Caco-2 (cell line): Measurements from ENCODE around the gene NXF1. TPM values are rescaled to one million over a fixed set of nuclear protein-coding genes. Genes with fewer than 3 reads are reported as not detected.
"Not testable (repeated sequence)": the region's sequence is repeated elsewhere in the genome, so short reads cannot be mapped to it uniquely, and the experiment has no call there.

Experiments used
- BruUV-seq: library from RNA; stranded (reverse); fragments of 400-500 nt; replicated peaks from 2 replicates; lab custom pipeline; 2021; lab: Mats Ljungman, UMichigan
- CTCF ChIA-PET: fragments of 300-600 bp; sonication (Branson Sonifier 250); formaldehyde crosslinking; loops from one replicate; lab custom pipeline; 2022; ENCODE audit warnings: antibody characterized with exemption; lab: Charles Lee
- POLR2A ChIA-PET: fragments of 300-600 bp; sonication (Branson Sonifier 250); formaldehyde crosslinking; loops from one replicate; lab custom pipeline; 2022; ENCODE audit warnings: antibody characterized with exemption; lab: Charles Lee
- DNase-seq, 2 experiments: peaks; one replicate each; pipeline versions ENCODE4 v3.0.0 to v3.0.0-alpha.2; 2020 to 2022
- H3K27me3 ChIP-seq: replicated peaks from 2 replicates; pipeline ENCODE4 v1.6.0; 2011; ENCODE audit warnings: low read length; ENCODE audit not compliant: control insufficient read depth, insufficient read depth
- H3K36me3 ChIP-seq: 2 replicates; pipeline ENCODE4 v1.5.1; 2011; ENCODE audit warnings: low read length; ENCODE audit not compliant: control insufficient read depth, insufficient read depth
- H3K4me1 ChIP-seq: fragments of 250-450 bp; sonication (Bioruptor Pico); 2 replicates; pipeline ENCODE4 v1.5.1; 2020; ENCODE audit warnings: mild to moderate bottlenecking
- H3K4me3 ChIP-seq: 2 replicates; pipeline ENCODE4 v1.5.1; 2011; ENCODE audit warnings: low read depth, mild to moderate bottlenecking, control low read depth, low read length
- H3K9me3 ChIP-seq: fragments of 250-450 bp; sonication (Bioruptor Pico); 2 replicates; pipeline ENCODE4 v1.5.1; 2020; ENCODE audit warnings: mild to moderate bottlenecking, moderate library complexity
- H3K27ac Mint-ChIP-seq: one replicate; pipeline ENCODE4 v1.8.0; 2022; ENCODE audit warnings: mixed read lengths; ENCODE audit not compliant: unreplicated experiment
- H3K27me3 Mint-ChIP-seq: one replicate; pipeline ENCODE4 v1.8.0; 2022; ENCODE audit warnings: mixed read lengths; ENCODE audit not compliant: insufficient read depth, unreplicated experiment
- H3K36me3 Mint-ChIP-seq: one replicate; pipeline ENCODE4 v1.8.0; 2022; ENCODE audit warnings: mild to moderate bottlenecking, mixed read lengths; ENCODE audit not compliant: insufficient read depth, unreplicated experiment
- H3K4me1 Mint-ChIP-seq: one replicate; pipeline ENCODE4 v1.8.0; 2022; ENCODE audit warnings: low read depth, mixed read lengths; ENCODE audit not compliant: unreplicated experiment
- H3K4me3 Mint-ChIP-seq: one replicate; pipeline ENCODE4 v1.8.0; 2022; ENCODE audit warnings: mild to moderate bottlenecking, moderate library complexity, mixed read lengths; ENCODE audit not compliant: unreplicated experiment
- H3K9me3 Mint-ChIP-seq: one replicate; pipeline ENCODE4 v1.8.0; 2022; ENCODE audit warnings: mixed read lengths; ENCODE audit not compliant: unreplicated experiment
- CTCF ChIP-seq, 2 experiments: fragments of 200-600 bp in 1 of 2; IDR thresholded peaks; 1 replicate in 1 of 2; 2 replicates in 1 of 2; pipeline versions ENCODE4 v1.5.1 to v1.8.0; 2011 to 2022; ENCODE audit warnings: antibody characterized with exemption in 1 of 2, control low read depth in 1 of 2, inconsistent platforms in 1 of 2, low read depth in 1 of 2, low read length in 1 of 2, mild to moderate bottlenecking in 1 of 2, moderate library complexity in 1 of 2; ENCODE audit not compliant: insufficient read depth in 1 of 2, severe bottlenecking in 1 of 2, unreplicated experiment in 1 of 2
- intact Hi-C: fragments of 100-400 bp; cut with micrococcal nuclease; formaldehyde crosslinking; loops from one replicate; pipeline ENCODE4 v1.10.0; 2022; ENCODE audit not compliant: unreplicated experiment
- total RNA-seq: library from RNA; stranded (reverse); gene quantifications from 2 replicates; pipeline ENCODE4 v1.2.3, GENCODE V29; 2022

NXF1 gene
- total RNA-seq, 1 experiment from 2014 or later, result 77.5 TPM

- ChIA-PET POLR2A (interaction anchor here (0.6 to 2.4 kb wide), 12 partner anchors 10 to 110 kb away, joined by 3 to 21 read pairs (median 6); partner anchors contain the start of genes HNRNPUL2, LBHD1, POLR2G and TMEM179B), CTCF (interaction anchor here (0.5 to 4.1 kb wide), 12 partner anchors 10 to 249 kb away, joined by 3 to 25 read pairs (median 4); partner anchors contain the start of genes C11orf98, POLR2G, TMEM179B and TUT1)
- H3K27ac Mint-ChIP-seq, result peak within 1 kb of the TSS; percentile 99
- Histone ChIP-seq H3K36me3 (peaks cover 3% of the 10 kb centered on the region; the same call in 1 of the 2 replicates), H3K4me1 (peaks cover 6% of the 10 kb centered on the region), H3K4me3 (peak within 1 kb of the TSS; percentile 81), H3K27me3 (no peaks in the 10 kb centered on the region), H3K9me3 (no peaks in the 10 kb centered on the region)
- H3K4me3 Mint-ChIP-seq, result peak within 1 kb of the TSS; percentile 92
- TSS peak; percentile 74 for BruUV-seq
- TF ChIP-seq CTCF (IDR thresholded peaks at IDR 0.05; ENCODE audit: insufficient read depth in 1 of 2, low read depth in 1 of 2, low read length in 1 of 2, severe bottlenecking in 1 of 2, unreplicated experiment in 1 of 2), result no peak
- H3K4me1 Mint-ChIP-seq, result no peaks in the 10 kb centered on the region
- intact Hi-C loops, result loop anchor here (1.0 to 2.0 kb wide), 2 partner anchors 15 to 43 kb away; partner anchors contain the start of gene TTC9C
- H3K27me3 Mint-ChIP-seq, result no peaks in the 10 kb centered on the region
- H3K36me3 Mint-ChIP-seq, result peaks cover 45% of the 10 kb centered on the region
- DNase-seq, result peak; percentile 97 to 99
- H3K9me3 Mint-ChIP-seq, result no peaks in the 10 kb centered on the region
Observed at GRCh38 chr11:62771144-62772021, 33.9 kb downstream of the NXF1 start, which contains the start of gene TAF6L. Gene TAF6L, plus strand, starts transcription at chr11:62771396. Its CDS starts 4,388 bp downstream, at chr11:62775784.

GRCh38 chr11:62770778-62771143 lies 34.5 kb downstream of the NXF1 start:
- Mint-ChIP-seq H3K36me3 (peaks cover 47% of the 10 kb centered on the region), H3K4me3 (peak overlapping the region; percentile 92), H3K27ac (peak overlapping the region; percentile 99), H3K4me1 (no peaks in the 10 kb centered on the region), H3K27me3 (no peaks in the 10 kb centered on the region), H3K9me3 (no peaks in the 10 kb centered on the region)
- Histone ChIP-seq H3K4me1 (peaks cover 6% of the 10 kb centered on the region), H3K36me3 (0 out of 2 replicates have a peak, but pooled peaks cover 3% of the 10 kb centered on the region), H3K4me3 (peak overlapping the region; percentile 81), H3K9me3 (no peaks in the 10 kb centered on the region), H3K27me3 (no peaks in the 10 kb centered on the region)
- no peak for TF ChIP-seq CTCF (IDR thresholded peaks at IDR 0.05; ENCODE audit: insufficient read depth in 1 of 2, low read depth in 1 of 2, low read length in 1 of 2, severe bottlenecking in 1 of 2, unreplicated experiment in 1 of 2)
- POLR2A ChIA-PET, result interaction anchor here (0.6 to 2.4 kb wide), 11 partner anchors 9 to 111 kb away, joined by 3 to 21 read pairs (median 6); partner anchors contain the start of genes C11orf98, CSKMT, HNRNPUL2 and LBHD1
- TSS peak; percentile 47 for BruUV-seq
- intact Hi-C loops, result loop anchor here (1.0 to 2.0 kb wide), 2 partner anchors 16 to 42 kb away; partner anchors contain the start of gene TTC9C
- CTCF ChIA-PET, result interaction anchor here (0.7 to 4.1 kb wide), 9 partner anchors 9 to 210 kb away, joined by 3 to 25 read pairs (median 4); partner anchors contain the start of genes C11orf98, POLR2G, TMEM179B and TUT1
- DNase-seq, result peak; percentile 47 to 53

GRCh38 chr11:62760867-62761227 lies 44.4 kb downstream of the NXF1 start:
- ChIA-PET POLR2A (interaction anchor here (0.6 to 2.0 kb wide), 7 partner anchors 10 to 169 kb away, joined by 3 to 21 read pairs (median 4); partner anchors contain the start of genes C11orf98, CSKMT, HNRNPUL2 and MTA2), CTCF (interaction anchor here (1.0 to 1.9 kb wide), 3 partner anchors 10 to 26 kb away, joined by 5 to 16 read pairs (median 8); partner anchors contain the start of genes TAF6L and TMEM179B)
- H3K4me1 Mint-ChIP-seq, result peaks cover 13% of the 10 kb centered on the region
- peak overlapping the region; percentile 99 for H3K4me3 Mint-ChIP-seq
- not testable (repeated sequence) for BruUV-seq, H3K9me3 ChIP-seq, H3K27me3 Mint-ChIP-seq, H3K27me3 ChIP-seq, DNase-seq, H3K36me3 ChIP-seq, H3K4me1 ChIP-seq, H3K9me3 Mint-ChIP-seq
- peak overlapping the region; percentile 23 for H3K4me3 ChIP-seq
- peaks cover 14% of the 10 kb centered on the region for H3K36me3 Mint-ChIP-seq
- H3K27ac Mint-ChIP-seq, result peak overlapping the region; percentile 96
- intact Hi-C loops, result loop anchor here (1.0 to 2.0 kb wide), 3 partner anchors 8 to 26 kb away; partner anchors contain the start of gene TMEM179B
